GM13976 (cell line): ENCODE results near the gene ANKFY1.

ENCODE experiments used
- DNase-seq: peaks from one replicate; pipeline ENCODE4 v3.0.0; 2012; ENCODE audit warnings: low spot score
- in situ Hi-C: fragments of 300-500 bp; cut with MboI; formaldehyde crosslinking; loops from one replicate; pipeline ENCODE4 v1.12.0; 2022; ENCODE audit warnings: low sequenced_read_pairs, mixed read lengths, inconsistent platforms; ENCODE audit not compliant: unreplicated experiment
- TF ChIP-seq, protein P1 (sequence below): IDR thresholded peaks from 2 replicates; pipeline ENCODE4 v1.5.1; 2012; ENCODE audit warnings: borderline replicate concordance, mild to moderate bottlenecking; ENCODE audit not compliant: insufficient read depth; ENCODE audit errors: extremely low read depth, missing control alignments, control extremely low read depth

Gene ANKFY1

GRCh38 chr17:4304417-4305027, 40.7 kb upstream of the ANKFY1 start:
- in situ Hi-C loops, result no loop called here
- TF ChIP-seq, protein P1, sequence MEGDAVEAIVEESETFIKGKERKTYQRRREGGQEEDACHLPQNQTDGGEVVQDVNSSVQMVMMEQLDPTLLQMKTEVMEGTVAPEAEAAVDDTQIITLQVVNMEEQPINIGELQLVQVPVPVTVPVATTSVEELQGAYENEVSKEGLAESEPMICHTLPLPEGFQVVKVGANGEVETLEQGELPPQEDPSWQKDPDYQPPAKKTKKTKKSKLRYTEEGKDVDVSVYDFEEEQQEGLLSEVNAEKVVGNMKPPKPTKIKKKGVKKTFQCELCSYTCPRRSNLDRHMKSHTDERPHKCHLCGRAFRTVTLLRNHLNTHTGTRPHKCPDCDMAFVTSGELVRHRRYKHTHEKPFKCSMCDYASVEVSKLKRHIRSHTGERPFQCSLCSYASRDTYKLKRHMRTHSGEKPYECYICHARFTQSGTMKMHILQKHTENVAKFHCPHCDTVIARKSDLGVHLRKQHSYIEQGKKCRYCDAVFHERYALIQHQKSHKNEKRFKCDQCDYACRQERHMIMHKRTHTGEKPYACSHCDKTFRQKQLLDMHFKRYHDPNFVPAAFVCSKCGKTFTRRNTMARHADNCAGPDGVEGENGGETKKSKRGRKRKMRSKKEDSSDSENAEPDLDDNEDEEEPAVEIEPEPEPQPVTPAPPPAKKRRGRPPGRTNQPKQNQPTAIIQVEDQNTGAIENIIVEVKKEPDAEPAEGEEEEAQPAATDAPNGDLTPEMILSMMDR, result peak; percentile 59
- DNase-seq, result peak; percentile 58

DNA sequence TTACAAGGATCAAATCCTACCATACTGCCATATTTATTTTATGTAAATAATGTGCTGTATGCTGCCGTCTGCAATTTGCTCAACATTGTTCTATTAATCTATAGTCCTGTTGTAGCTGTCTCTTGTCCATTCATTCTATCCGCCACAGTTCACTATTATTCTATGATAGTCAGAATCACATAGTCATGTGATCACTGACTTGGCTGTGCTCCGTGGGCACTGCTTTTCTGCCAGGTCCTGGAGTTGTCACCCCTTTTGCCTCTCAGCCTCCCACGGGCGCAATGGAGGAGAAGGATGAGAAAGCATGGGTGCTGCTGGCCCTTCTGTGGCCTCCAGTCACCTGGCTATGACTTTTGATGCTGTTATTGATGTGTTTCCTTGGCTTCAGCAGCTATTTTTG, 37.3 kb upstream of the ANKFY1 start:
- in situ Hi-C loops, result no loop called here
- DNase-seq, result no peak
- TF ChIP-seq, protein P1, result no peak

GRCh38 chr17:4297351-4297750, 33.6 kb upstream of the ANKFY1 start:
- TF ChIP-seq, protein P1, result no peak
- DNase-seq, result no peak
- in situ Hi-C loops, result no loop called here

GRCh38 chr17:4295686-4296085, 31.9 kb upstream of the ANKFY1 start:
- in situ Hi-C loops, result no loop called here
- TF ChIP-seq, protein P1, result no peak
- no peak for DNase-seq

DNA sequence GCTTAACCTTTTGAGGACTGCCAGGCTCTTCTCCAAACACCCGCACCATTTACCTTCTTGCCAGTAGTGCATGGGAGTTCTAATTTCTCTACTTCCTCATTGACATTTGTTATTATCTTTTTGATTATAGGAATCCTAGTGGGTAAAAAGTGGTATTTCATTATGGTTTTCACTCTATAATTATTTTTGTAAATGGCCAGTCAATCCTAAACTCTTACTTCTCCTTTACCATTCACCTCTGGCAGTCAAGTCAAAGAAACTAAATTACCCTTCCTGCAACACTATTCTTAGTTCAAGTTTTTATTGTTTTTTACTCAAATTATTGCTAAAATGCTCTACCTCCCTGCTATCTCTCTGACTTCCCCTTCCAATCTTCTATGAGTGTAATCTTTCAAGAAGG, 29.8 kb upstream of the ANKFY1 start:
- in situ Hi-C loops, result no loop called here
- TF ChIP-seq, protein P1, result no peak
- DNase-seq, result peak; percentile 42

- TF ChIP-seq, protein P1, result no peak
- in situ Hi-C loops, result no loop called here
- no peak for DNase-seq
Observed at GRCh38 chr17:4287710-4288109, 23.9 kb upstream of the ANKFY1 start.
